Suprapubic skin (tissue), 4 donors: ENCODE data around the gene CTSD. TPM values are rescaled to one million over a fixed set of nuclear protein-coding genes. Genes with fewer than 3 reads are reported as not detected.

Experiments used
- DNase-seq, 2 donors: peaks; one replicate each; pipeline ENCODE4 v3.0.0-alpha.2; 2019; ENCODE audit warnings: low spot score in 2 of 2
- H3K27ac ChIP-seq: fragments of 200-600 bp; sonication (generic); one replicate; pipeline ENCODE4 v1.5.1; 2019
- H3K27me3 ChIP-seq: fragments of 200-600 bp; sonication (generic); one replicate; pipeline ENCODE4 v1.5.1; 2019
- H3K36me3 ChIP-seq: fragments of 200-600 bp; sonication (generic); one replicate; pipeline ENCODE4 v1.5.1; 2019
- H3K4me1 ChIP-seq: fragments of 200-600 bp; sonication (generic); one replicate; pipeline ENCODE4 v1.5.1; 2019
- H3K4me3 ChIP-seq: fragments of 200-600 bp; sonication (generic); one replicate; pipeline ENCODE4 v1.5.1; 2019; ENCODE audit warnings: mild to moderate bottlenecking
- H3K9me3 ChIP-seq: fragments of 200-600 bp; sonication (generic); one replicate; pipeline ENCODE4 v1.5.1; 2019
- CTCF ChIP-seq, 2 donors: fragments of 200-600 bp in 1 of 2; fragments of 450-650 bp in 1 of 2; sonication (generic) in 1 of 2; IDR thresholded peaks; one replicate each; pipeline ENCODE4 v1.5.1; 2016 to 2019; ENCODE audit warnings: antibody characterized with exemption in 2 of 2, mild to moderate bottlenecking in 1 of 2, moderate library complexity in 1 of 2
- EP300 ChIP-seq: sonication (generic); formaldehyde crosslinking; IDR thresholded peaks from one replicate; pipeline ENCODE4 v1.6.1; 2017; ENCODE audit warnings: antibody characterized with exemption
- POLR2A ChIP-seq, 2 donors: fragments of 450-650 bp; IDR thresholded peaks; one replicate each; pipeline ENCODE4 v1.6.1; 2017; ENCODE audit warnings: antibody characterized with exemption in 2 of 2, mild to moderate bottlenecking in 2 of 2, moderate library complexity in 2 of 2
- POLR2AphosphoS5 ChIP-seq, 3 donors: sonication (generic); formaldehyde crosslinking; IDR thresholded peaks; one replicate each; pipeline ENCODE4 v1.6.1; 2017; ENCODE audit warnings: antibody characterized with exemption in 3 of 3
- WGBS: methylation state at CpG from one replicate; pipeline ENCODE4 v1.1.5; 2018; 5-methylcytosine and 5-hydroxymethylcytosine counted together
- total RNA-seq, 4 donors: library from RNA; depleted of rRNA; stranded (reverse); fragments of >200 nt; gene quantifications; one replicate each; pipeline ENCODE4 v1.1.0, GENCODE V29; 2016

The CTSD gene
- total RNA-seq, 4 donors from 2014 or later, result 319 to 596 (median 469) TPM

DNA sequence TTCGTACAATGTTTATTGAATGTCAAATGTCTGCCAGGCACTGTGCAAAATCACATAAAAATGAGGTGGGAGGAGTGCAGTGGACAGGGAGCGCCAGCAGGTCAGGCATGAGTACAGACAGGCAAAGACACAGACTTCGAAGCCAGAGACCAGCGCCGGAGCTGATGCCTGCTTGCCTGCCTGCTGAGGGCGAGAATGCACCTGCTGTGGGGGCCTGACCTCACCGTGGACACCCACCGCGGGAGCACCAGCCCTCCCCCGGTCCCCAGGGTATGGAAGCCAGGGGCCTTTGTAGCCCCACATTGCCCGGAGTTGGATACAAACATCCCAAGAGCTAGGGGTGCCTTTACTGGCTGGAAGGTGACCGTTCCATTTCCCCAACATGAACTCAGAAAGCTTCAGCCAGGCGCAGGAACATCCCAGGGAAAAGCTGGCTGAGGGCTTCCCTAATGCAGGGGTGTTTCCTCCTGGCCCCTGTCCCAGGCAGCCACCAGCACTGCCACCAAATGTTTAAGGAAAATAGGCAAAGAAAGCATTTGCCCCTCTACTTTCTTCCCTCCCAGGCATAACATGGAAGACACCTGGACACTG, 31.2 kb downstream of the CTSD start:
- Histone ChIP-seq H3K4me1 (no peaks in the 10 kb centered on the region), H3K27ac (no peak overlapping the region), H3K27me3 (peaks cover 80% of the 10 kb centered on the region), H3K36me3 (no peaks in the 10 kb centered on the region), H3K9me3 (peaks cover 8% of the 10 kb centered on the region), H3K4me3 (no peak overlapping the region)
- DNase-seq, result no peak
- TF ChIP-seq POLR2AphosphoS5 (IDR thresholded peaks at IDR 0.05) (no peak), EP300 (no peak), POLR2A (IDR thresholded peaks at IDR 0.05) (no peak), CTCF (IDR thresholded peaks at IDR 0.05) (no peak)
- 42% methylated on average over 11 of the region's 13 CpGs for WGBS

DNA sequence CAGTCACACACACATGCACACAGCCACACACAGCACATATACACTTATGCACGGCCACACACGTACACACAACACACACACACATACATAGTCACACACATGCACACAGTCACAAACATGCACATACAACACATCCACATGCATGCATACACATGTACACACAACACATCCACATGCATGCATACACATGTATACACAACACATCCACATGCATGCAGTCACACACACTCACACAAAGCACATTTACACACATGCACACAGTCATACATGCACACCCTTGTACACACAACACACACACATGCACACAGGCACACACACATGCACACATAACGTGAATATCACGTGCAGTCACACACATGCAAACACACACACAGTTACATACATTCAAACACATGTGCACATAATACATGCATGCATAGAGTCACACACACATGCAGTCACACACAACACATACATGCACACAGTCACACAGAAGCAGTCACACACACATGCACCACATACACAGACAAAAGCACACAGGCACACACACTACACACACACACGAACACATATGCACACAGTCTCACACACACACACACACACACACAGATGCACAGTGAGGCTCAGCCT, 32.2 kb downstream of the CTSD start:
- H3K27me3 ChIP-seq, result peaks cover 79% of the 10 kb centered on the region
- WGBS, result 93% methylated on average over 5 of the region's 5 CpGs

DNA sequence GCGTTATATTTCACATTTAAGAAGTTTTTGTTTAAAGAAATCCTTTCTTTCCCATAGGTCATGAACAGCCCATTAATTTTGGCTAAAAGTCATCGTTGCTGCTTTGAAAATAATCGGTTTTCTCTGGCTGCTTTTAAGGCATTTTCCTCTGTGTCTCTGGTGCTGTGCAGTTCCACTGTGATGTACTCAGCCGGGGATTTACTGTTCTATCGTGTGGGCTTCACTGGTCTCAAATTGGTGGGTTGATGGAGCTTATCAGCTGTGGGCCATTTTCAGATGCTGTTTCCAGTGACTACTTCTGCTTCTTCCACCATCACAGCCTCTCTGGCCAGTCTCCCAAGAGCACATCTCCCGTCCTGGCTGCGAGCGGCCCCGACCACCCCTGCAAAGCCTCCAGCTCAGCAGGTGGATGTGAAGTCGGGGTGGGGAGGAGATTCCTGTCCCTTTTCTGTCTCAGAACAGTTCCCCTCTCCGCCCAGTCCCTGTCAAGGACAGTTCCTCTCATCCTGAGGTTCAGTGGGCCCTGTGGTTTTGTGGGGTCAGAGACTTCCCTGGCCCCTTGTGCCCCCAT, 33.6 kb downstream of the CTSD start:
- peaks cover 75% of the 10 kb centered on the region for H3K27me3 ChIP-seq
- no peak overlapping the region for H3K4me3 ChIP-seq
- no peaks in the 10 kb centered on the region for H3K9me3 ChIP-seq
- DNase-seq, result no peak
- H3K27ac ChIP-seq, result no peak overlapping the region
- H3K36me3 ChIP-seq, result no peaks in the 10 kb centered on the region
- WGBS, result 67% methylated on average over 11 of the region's 11 CpGs
- H3K4me1 ChIP-seq, result no peaks in the 10 kb centered on the region
- TF ChIP-seq POLR2AphosphoS5 (IDR thresholded peaks at IDR 0.05) (no peak), CTCF (IDR thresholded peaks at IDR 0.05) (no peak), POLR2A (IDR thresholded peaks at IDR 0.05) (no peak), EP300 (no peak)

More for the DNA sequence above, 32.2 kb downstream of the CTSD start:
- Histone ChIP-seq H3K27ac (no peak overlapping the region), H3K9me3 (peaks cover 5% of the 10 kb centered on the region), H3K36me3 (no peaks in the 10 kb centered on the region), H3K4me3 (no peak overlapping the region), H3K4me1 (no peaks in the 10 kb centered on the region)
- DNase-seq, result no peak
- TF ChIP-seq EP300 (no peak), POLR2AphosphoS5 (IDR thresholded peaks at IDR 0.05) (no peak), CTCF (IDR thresholded peaks at IDR 0.05) (no peak), POLR2A (IDR thresholded peaks at IDR 0.05) (no peak)

DNA sequence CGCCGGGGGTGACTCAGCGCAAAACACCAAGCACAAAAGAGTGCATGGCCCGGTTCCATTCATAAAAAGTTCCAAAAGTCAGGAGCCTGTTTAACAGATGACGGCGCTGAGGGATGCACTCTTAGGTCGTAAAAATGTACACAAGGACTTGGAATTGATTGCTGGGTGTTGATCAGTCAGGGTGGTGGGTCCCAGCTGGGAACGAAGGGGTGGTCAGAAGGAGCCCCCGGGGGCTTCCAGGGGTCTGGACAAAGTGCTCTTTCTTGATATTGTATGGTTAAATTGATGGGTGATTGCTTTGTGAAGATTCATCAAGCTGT, 34.1 kb downstream of the CTSD start:
- Histone ChIP-seq H3K4me3 (no peak overlapping the region), H3K9me3 (no peaks in the 10 kb centered on the region), H3K4me1 (no peaks in the 10 kb centered on the region), H3K36me3 (no peaks in the 10 kb centered on the region), H3K27me3 (peaks cover 74% of the 10 kb centered on the region), H3K27ac (no peak overlapping the region)
- TF ChIP-seq POLR2A (IDR thresholded peaks at IDR 0.05) (no peak), POLR2AphosphoS5 (IDR thresholded peaks at IDR 0.05) (no peak), CTCF (IDR thresholded peaks at IDR 0.05) (no peak), EP300 (no peak)
- WGBS, result 50% methylated on average over 9 of the region's 9 CpGs
- DNase-seq, result no peak

DNA sequence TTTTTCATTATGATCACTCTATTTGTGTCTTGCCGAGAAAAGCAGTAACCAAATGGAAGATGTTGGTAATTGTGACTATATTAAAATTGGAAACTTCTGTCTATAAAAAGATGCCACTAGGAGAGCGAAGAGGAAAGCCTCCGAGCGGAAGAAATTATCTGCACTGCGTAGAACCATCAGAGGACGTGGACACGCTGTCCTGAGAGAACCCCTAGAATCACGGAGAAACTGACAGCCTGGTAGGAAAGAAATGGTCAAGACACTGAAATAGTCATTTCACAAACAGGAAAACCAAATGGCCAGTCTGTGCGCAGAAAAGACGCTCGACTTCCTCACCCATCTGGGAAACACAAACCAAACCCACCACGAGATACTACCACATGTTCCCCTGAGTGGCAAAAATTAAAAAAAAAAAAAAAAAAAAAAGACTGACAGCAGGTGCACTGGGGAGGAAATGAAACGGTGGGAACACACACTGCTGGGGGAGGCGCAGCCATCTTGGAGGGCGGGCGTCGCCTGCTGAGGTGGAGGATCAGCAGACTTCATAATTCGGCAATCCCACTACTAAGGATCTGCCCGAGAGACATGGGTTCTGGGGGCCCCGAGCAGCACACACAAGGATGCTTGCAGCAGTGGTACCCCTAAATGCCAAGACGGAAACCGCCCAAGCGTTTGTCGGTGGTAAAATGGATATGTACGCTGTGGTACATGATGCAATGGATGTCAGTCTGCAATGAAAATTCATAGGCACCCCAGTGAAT, 34.6 kb downstream of the CTSD start:
- H3K4me3 ChIP-seq, result no peak overlapping the region
- H3K36me3 ChIP-seq, result no peaks in the 10 kb centered on the region
- DNase-seq, result no peak
- H3K4me1 ChIP-seq, result no peaks in the 10 kb centered on the region
- peaks cover 69% of the 10 kb centered on the region for H3K27me3 ChIP-seq
- no peaks in the 10 kb centered on the region for H3K9me3 ChIP-seq
- 72% methylated on average over 23 of the region's 25 CpGs for WGBS
- no peak overlapping the region for H3K27ac ChIP-seq
- TF ChIP-seq POLR2A (IDR thresholded peaks at IDR 0.05) (no peak), POLR2AphosphoS5 (IDR thresholded peaks at IDR 0.05) (no peak), EP300 (no peak), CTCF (IDR thresholded peaks at IDR 0.05) (no peak)
